ENCODE measurements around the gene TTPAL.
"Not testable (repeated sequence)": the region's sequence is repeated elsewhere in the genome, so short reads cannot be mapped to it uniquely, and the experiment has no call there.

Gene TTPAL

GRCh38 chr20:44470327-44470726 is 5.3 kb upstream of the TTPAL start:
- no peak for DNase-seq

GRCh38 chr20:44471481-44471882 is 4.2 kb upstream of the TTPAL start:
- peak; percentile 20 for DNase-seq

GRCh38 chr20:44472283-44472682 is 3.4 kb upstream of the TTPAL start:
- DNase-seq, result not testable (repeated sequence)

- no peak for DNase-seq
Measured at GRCh38 chr20:44475372-44475693, 341 bp upstream of the TTPAL start.

- no peak for DNase-seq
Measured at GRCh38 chr20:44477151-44477550, 1.5 kb downstream of the TTPAL start.

- no peak for DNase-seq
Measured at GRCh38 chr20:44478206-44478605, 2.5 kb downstream of the TTPAL start.

GRCh38 chr20:44479643-44480042 is 4.0 kb downstream of the TTPAL start:
- DNase-seq, result no peak

GRCh38 chr20:44480097-44480496 is 4.4 kb downstream of the TTPAL start:
- no peak for DNase-seq

- no peak for DNase-seq
Measured at GRCh38 chr20:44481719-44482416, 6.2 kb downstream of the TTPAL start.

- no peak for DNase-seq
Measured at GRCh38 chr20:44483112-44483511, 7.4 kb downstream of the TTPAL start.

GRCh38 chr20:44485078-44485829 is 9.6 kb downstream of the TTPAL start:
- DNase-seq, result no peak

- no peak for DNase-seq
Measured at GRCh38 chr20:44485830-44486198, 10.1 kb downstream of the TTPAL start.

- DNase-seq, result no peak
Measured at GRCh38 chr20:44488551-44488950, 12.9 kb downstream of the TTPAL start.

- no peak for DNase-seq
Measured at GRCh38 chr20:44489223-44489622, 13.5 kb downstream of the TTPAL start.

GRCh38 chr20:44489931-44490330 is 14.3 kb downstream of the TTPAL start:
- DNase-seq, result no peak

- DNase-seq, result no peak
Measured at GRCh38 chr20:44491635-44492395, 16.1 kb downstream of the TTPAL start.

- no peak for DNase-seq
Measured at GRCh38 chr20:44494266-44494665, 18.6 kb downstream of the TTPAL start.

GRCh38 chr20:44494681-44495080 is 19.0 kb downstream of the TTPAL start:
- DNase-seq, result no peak

GRCh38 chr20:44495257-44495656 is 19.6 kb downstream of the TTPAL start:
- no peak for DNase-seq

- DNase-seq, result peak; percentile 12
Measured at GRCh38 chr20:44495802-44496481, 20.3 kb downstream of the TTPAL start.

- DNase-seq, result no peak
Measured at GRCh38 chr20:44496976-44497375, 21.3 kb downstream of the TTPAL start.

GRCh38 chr20:44497761-44498160 is 22.1 kb downstream of the TTPAL start:
- no peak for DNase-seq

- DNase-seq, result no peak
Measured at GRCh38 chr20:44500221-44500620, 24.5 kb downstream of the TTPAL start.

Data from eye (tissue), 1 donor.